ENCODE results near the gene TUBA1A.

TUBA1A gene
- 82.3 to 602 (median 114) reads per million in 9 experiments for total RNA-seq

DNA sequence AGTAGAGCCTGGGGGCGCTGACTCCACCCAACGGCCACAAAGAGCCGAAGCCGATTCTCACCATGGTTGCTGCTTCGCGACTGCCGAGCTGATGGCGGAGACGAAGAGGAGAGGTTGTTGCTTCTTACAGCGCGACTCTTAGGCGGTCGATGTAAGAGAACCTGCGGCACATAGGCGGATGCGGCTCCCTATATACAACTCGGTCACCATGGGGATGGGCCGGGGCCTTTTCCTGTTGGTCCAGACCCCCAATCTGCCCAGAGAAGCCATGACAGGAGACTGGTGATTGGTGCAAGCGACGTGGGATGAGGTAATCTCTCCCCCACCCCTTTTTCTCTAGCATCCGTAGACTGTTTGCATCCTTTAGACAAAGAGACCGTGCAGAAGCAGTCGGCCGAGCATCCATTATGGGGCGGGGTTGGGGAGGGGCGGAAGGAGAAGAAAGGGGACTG is at the start of gene TUBA1A:
TUBA1A (minus strand) TSS at position 165 of the 452 bp plus-strand sequence; CDS start at position 64, 101 bp downstream.
- Mint-ChIP-seq H3K36me3 (ENCODE audit: insufficient read depth) (peaks cover 51% of the 10 kb centered on the region), H3K4me3 (peak within 1 kb of the TSS; percentile 94 to 97), H3K27me3 (no peaks in the 10 kb centered on the region), H3K4me1 (ENCODE audit: low read depth in 2 of 2) (peaks cover 7 to 21% of the 10 kb centered on the region in 2 donors), H3K27ac (peak within 1 kb of the TSS; percentile 97 to 98), H3K9me3 (no peaks in the 10 kb centered on the region)
- ATAC-seq (replicated peaks) (peak; percentile 86), DNase-seq (peak; percentile 93 to 96 (median 95))

GRCh38 chr12:49236423-49236822 is 47.5 kb upstream of the TUBA1A start:
- Mint-ChIP-seq H3K4me3 (no peak overlapping the region), H3K27ac (no peak overlapping the region), H3K9me3 (no peaks in the 10 kb centered on the region), H3K27me3 (peaks cover 0 to 5% of the 10 kb centered on the region in 2 donors), H3K4me1 (ENCODE audit: low read depth in 2 of 2) (peaks cover 3 to 4% of the 10 kb centered on the region in 2 donors), H3K36me3 (ENCODE audit: insufficient read depth) (peaks cover 12% of the 10 kb centered on the region)
- ATAC-seq (replicated peaks) (no peak), DNase-seq (no peak)

- H3K4me3 Mint-ChIP-seq = peak overlapping the region; percentile 58 to 85
- no peak for ATAC-seq (replicated peaks)
These were observed 45.1 kb upstream of the TUBA1A start for GRCh38 chr12:49233842-49234526.

DNA sequence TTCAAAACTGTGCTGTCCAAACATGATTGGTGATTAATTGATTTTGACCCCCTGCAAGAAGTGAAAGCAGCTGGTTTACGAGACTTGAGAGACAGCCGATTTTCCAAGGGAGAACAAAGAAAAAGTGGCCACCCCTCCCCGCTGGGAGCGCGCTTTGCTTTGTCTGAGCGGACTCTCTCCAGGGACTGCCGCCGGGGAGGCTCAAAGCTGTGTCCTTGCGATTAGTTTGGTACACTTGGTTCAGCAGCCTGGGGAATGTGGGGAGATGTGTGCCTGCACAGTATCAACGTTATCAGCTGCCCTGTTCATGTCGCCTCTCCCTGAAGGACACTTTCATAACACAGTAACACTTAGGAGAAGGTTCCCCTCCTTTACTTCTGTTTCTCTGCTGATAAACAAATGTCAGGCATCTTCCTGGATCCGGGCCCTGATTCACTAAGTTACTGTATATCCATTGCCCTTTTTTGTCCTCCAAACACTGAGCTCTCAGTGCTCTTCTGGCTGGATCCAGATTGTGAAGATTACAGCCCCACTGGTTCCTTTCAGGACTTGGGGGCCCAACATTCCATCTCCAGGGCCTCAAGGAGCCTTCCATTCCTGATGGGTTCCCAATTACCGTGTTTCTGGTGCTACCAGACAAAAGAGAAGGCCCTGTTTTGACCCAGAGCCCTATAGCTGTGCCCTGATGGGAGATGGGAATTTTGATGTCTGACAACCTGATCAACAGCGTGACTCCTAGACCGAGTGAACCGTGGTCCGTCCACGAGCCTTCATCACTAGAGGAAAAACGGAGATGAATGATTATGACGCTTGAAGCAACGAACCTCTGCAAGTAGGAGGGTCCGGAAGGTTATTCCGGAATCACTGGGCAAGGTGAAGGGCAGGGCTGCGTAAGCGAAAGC is 44.3 kb upstream of the TUBA1A start:
- DNase-seq = no peak
- Mint-ChIP-seq H3K4me1 (ENCODE audit: low read depth in 2 of 2) (peaks cover 3 to 4% of the 10 kb centered on the region in 2 donors), H3K36me3 (ENCODE audit: insufficient read depth) (peaks cover 12% of the 10 kb centered on the region), H3K27ac (peak overlapping the region in 1 of 2 donors; percentile 87), H3K9me3 (no peaks in the 10 kb centered on the region), H3K4me3 (peak overlapping the region; percentile 45 to 58), H3K27me3 (no peaks in the 10 kb centered on the region)
- no peak for ATAC-seq (replicated peaks)

More at GRCh38 chr12:49233842-49234526, 45.1 kb upstream of the TUBA1A start:
- Mint-ChIP-seq H3K4me1 (ENCODE audit: low read depth in 2 of 2) (peaks cover 3 to 4% of the 10 kb centered on the region in 2 donors), H3K36me3 (ENCODE audit: insufficient read depth) (peaks cover 12% of the 10 kb centered on the region), H3K27ac (peak overlapping the region; percentile 87 to 93), H3K27me3 (no peaks in the 10 kb centered on the region), H3K9me3 (no peaks in the 10 kb centered on the region)
- DNase-seq = no peak

GRCh38 chr12:49231878-49232655 is 43.2 kb upstream of the TUBA1A start:
- peaks cover 3 to 4% of the 10 kb centered on the region in 2 donors for H3K4me1 Mint-ChIP-seq (ENCODE audit: low read depth in 2 of 2)

GRCh38 chr12:49230805-49231194 is 41.9 kb upstream of the TUBA1A start:
- DNase-seq = no peak
- Mint-ChIP-seq H3K27ac (no peak overlapping the region), H3K4me1 (ENCODE audit: low read depth in 2 of 2) (peaks cover 3 to 4% of the 10 kb centered on the region in 2 donors), H3K4me3 (no peak overlapping the region), H3K36me3 (ENCODE audit: insufficient read depth) (peaks cover 12% of the 10 kb centered on the region), H3K27me3 (no peaks in the 10 kb centered on the region), H3K9me3 (no peaks in the 10 kb centered on the region)
- no peak for ATAC-seq (replicated peaks)

More at GRCh38 chr12:49231878-49232655, 43.2 kb upstream of the TUBA1A start:
- DNase-seq (no peak), ATAC-seq (replicated peaks) (no peak)
- Mint-ChIP-seq H3K36me3 (ENCODE audit: insufficient read depth) (peaks cover 12% of the 10 kb centered on the region), H3K27ac (no peak overlapping the region), H3K9me3 (no peaks in the 10 kb centered on the region), H3K4me3 (no peak overlapping the region), H3K27me3 (no peaks in the 10 kb centered on the region)

- Mint-ChIP-seq H3K4me1 (ENCODE audit: low read depth in 2 of 2) (peaks cover 3 to 4% of the 10 kb centered on the region in 2 donors), H3K9me3 (no peaks in the 10 kb centered on the region), H3K27me3 (no peaks in the 10 kb centered on the region), H3K27ac (no peak overlapping the region), H3K36me3 (ENCODE audit: insufficient read depth) (peaks cover 12% of the 10 kb centered on the region), H3K4me3 (no peak overlapping the region)
- no peak for DNase-seq
- ATAC-seq (replicated peaks) = no peak
These were observed 41.4 kb upstream of the TUBA1A start for GRCh38 chr12:49230176-49230804.

DNA sequence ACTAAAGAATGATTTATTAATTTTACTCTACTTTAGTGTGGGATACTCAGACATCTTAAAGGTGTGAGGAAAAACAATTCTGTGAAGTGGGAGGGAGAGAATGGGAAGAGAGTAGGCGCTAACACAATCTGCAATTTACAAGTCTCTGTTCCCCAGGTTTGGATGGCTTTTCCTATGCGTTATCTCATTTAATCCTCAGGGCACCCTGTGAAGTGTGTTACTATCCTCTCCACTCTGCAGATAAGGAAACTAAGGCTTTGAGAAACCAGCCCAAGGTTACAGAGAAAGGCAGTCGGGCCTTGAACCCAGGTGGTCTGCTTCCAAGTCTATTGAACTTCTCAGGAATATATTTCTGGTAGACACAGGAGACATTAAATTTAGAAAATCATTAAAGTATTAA is 39.8 kb upstream of the TUBA1A start:
- no peak overlapping the region for H3K27ac Mint-ChIP-seq
- no peak for ATAC-seq (replicated peaks)
- H3K27me3 Mint-ChIP-seq = no peaks in the 10 kb centered on the region
- no peak for DNase-seq
- no peak overlapping the region for H3K4me3 Mint-ChIP-seq
- peaks cover 3% of the 10 kb centered on the region for H3K36me3 Mint-ChIP-seq (ENCODE audit: insufficient read depth)
- no peaks in the 10 kb centered on the region for H3K9me3 Mint-ChIP-seq
- peaks cover 1 to 3% of the 10 kb centered on the region in 2 donors for H3K4me1 Mint-ChIP-seq (ENCODE audit: low read depth in 2 of 2)

DNA sequence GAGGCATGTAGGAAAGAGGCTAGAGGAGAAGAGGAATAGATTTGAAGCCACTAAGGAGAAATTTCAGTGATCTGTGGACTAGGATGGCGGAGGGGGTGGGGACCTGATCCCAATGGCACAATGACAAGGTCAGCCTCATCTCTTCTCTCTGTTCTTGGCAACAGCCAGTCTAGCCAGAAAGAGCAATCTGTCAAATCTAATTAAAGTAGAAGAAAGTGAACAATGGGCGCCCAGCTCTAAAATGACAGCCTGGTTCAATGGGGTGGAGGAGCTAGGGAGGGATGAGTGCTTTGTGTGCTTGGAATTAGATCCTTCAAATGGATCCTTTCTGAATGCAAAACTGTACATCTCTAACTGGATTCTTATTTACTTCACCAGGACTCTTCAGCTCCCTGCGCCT is 38.8 kb upstream of the TUBA1A start:
- no peak overlapping the region for H3K27ac Mint-ChIP-seq
- no peaks in the 10 kb centered on the region for H3K9me3 Mint-ChIP-seq
- ATAC-seq (replicated peaks) (no peak), DNase-seq (no peak)
- H3K27me3 Mint-ChIP-seq = no peaks in the 10 kb centered on the region
- no peak overlapping the region for H3K4me3 Mint-ChIP-seq
- H3K4me1 Mint-ChIP-seq (ENCODE audit: low read depth in 2 of 2) = no peaks in the 10 kb centered on the region
- no peaks in the 10 kb centered on the region for H3K36me3 Mint-ChIP-seq (ENCODE audit: insufficient read depth)

- DNase-seq = no peak
- no peak for ATAC-seq (replicated peaks)
- Mint-ChIP-seq H3K27me3 (no peaks in the 10 kb centered on the region), H3K4me3 (no peak overlapping the region), H3K27ac (no peak overlapping the region), H3K9me3 (no peaks in the 10 kb centered on the region), H3K36me3 (ENCODE audit: insufficient read depth) (no peaks in the 10 kb centered on the region), H3K4me1 (ENCODE audit: low read depth in 2 of 2) (no peaks in the 10 kb centered on the region)
These were observed 36.8 kb upstream of the TUBA1A start for GRCh38 chr12:49225576-49226166.

GRCh38 chr12:49223590-49224369 is 34.9 kb upstream of the TUBA1A start:
- no peak overlapping the region for H3K27ac Mint-ChIP-seq
- no peaks in the 10 kb centered on the region for H3K9me3 Mint-ChIP-seq
- ATAC-seq (replicated peaks) (no peak), DNase-seq (no peak)
- H3K4me1 Mint-ChIP-seq (ENCODE audit: low read depth in 2 of 2) = no peaks in the 10 kb centered on the region
- H3K36me3 Mint-ChIP-seq (ENCODE audit: insufficient read depth) = no peaks in the 10 kb centered on the region
- H3K4me3 Mint-ChIP-seq = no peak overlapping the region
- H3K27me3 Mint-ChIP-seq = no peaks in the 10 kb centered on the region

DNA sequence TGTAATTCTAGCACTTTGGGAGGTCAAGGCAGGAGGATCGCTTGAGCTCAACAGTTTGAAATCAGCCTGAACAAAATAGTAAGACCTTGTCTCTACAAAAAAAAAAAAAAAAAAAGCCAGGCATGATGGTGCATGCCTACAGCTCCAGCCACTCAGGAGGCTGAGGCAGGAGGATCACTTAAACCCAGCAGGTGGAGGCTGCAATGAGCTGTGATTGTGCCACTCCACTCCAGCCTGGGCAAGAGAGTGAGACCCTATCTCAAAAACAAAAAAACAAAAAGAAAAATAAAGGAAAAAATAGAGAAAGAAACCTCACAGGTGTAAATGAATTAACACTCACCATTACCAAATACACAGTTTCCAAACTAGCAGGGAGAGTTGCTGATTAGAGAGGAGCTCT is 34.2 kb upstream of the TUBA1A start:
- Mint-ChIP-seq H3K36me3 (ENCODE audit: insufficient read depth) (no peaks in the 10 kb centered on the region), H3K9me3 (no peaks in the 10 kb centered on the region), H3K27ac (no peak overlapping the region), H3K4me3 (no peak overlapping the region), H3K27me3 (no peaks in the 10 kb centered on the region), H3K4me1 (ENCODE audit: low read depth in 2 of 2) (no peaks in the 10 kb centered on the region)
- DNase-seq (no peak), ATAC-seq (replicated peaks) (no peak)
